Fibroblast of the aortic adventitia (primary cell): ENCODE data around the gene HSFX3. TPM values are rescaled to one million over a fixed set of nuclear protein-coding genes. Genes with fewer than 3 reads are reported as not detected.

Source experiments
- DNase-seq: peaks from one replicate; pipeline ENCODE4 v3.0.0-alpha.2; 2010; ENCODE audit warnings: low read depth
- H3K4me3 ChIP-seq: 2 replicates; pipeline ENCODE4 v1.5.1; 2011; ENCODE audit warnings: low read depth, mild to moderate bottlenecking, control low read depth, low read length, moderate library complexity
- total RNA-seq: library from RNA; depleted of rRNA; stranded (reverse); fragments of >200 nt; gene quantifications from 2 replicates; pipeline ENCODE4 v1.2.3, GENCODE V29; 2012; ENCODE audit warnings: low replicate concordance
- TF ChIP-seq, protein P1 (sequence below): IDR thresholded peaks from 2 replicates; pipeline ENCODE4 v1.5.1; 2011; ENCODE audit warnings: mild to moderate bottlenecking, low read length, control low read depth, inconsistent platforms; ENCODE audit not compliant: insufficient read depth

HSFX3 gene
- total RNA-seq, 1 donor, result not detected

DNA sequence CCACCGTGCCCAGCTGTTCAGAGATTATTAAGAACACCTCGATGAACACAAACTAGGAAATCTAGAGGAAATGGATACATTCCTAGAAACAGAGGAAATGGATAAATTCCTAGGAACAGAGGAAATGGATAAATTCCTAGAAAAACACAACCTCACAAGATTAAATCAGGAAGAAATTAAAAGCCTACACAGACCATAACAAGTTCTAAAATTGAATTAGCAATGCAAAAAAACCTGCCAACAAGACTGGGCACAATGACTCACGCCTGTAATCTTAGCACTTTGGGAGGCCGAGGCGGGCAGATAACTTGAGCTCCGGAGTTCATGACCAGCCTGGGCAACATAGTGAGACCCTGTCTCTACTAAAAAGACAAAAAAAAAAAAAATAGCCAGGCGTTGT, 31.5 kb downstream of the HSFX3 start:
- DNase-seq, result no peak
- TF ChIP-seq, protein P1, sequence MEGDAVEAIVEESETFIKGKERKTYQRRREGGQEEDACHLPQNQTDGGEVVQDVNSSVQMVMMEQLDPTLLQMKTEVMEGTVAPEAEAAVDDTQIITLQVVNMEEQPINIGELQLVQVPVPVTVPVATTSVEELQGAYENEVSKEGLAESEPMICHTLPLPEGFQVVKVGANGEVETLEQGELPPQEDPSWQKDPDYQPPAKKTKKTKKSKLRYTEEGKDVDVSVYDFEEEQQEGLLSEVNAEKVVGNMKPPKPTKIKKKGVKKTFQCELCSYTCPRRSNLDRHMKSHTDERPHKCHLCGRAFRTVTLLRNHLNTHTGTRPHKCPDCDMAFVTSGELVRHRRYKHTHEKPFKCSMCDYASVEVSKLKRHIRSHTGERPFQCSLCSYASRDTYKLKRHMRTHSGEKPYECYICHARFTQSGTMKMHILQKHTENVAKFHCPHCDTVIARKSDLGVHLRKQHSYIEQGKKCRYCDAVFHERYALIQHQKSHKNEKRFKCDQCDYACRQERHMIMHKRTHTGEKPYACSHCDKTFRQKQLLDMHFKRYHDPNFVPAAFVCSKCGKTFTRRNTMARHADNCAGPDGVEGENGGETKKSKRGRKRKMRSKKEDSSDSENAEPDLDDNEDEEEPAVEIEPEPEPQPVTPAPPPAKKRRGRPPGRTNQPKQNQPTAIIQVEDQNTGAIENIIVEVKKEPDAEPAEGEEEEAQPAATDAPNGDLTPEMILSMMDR, result no peak
- H3K4me3 ChIP-seq, result no peak overlapping the region

DNA sequence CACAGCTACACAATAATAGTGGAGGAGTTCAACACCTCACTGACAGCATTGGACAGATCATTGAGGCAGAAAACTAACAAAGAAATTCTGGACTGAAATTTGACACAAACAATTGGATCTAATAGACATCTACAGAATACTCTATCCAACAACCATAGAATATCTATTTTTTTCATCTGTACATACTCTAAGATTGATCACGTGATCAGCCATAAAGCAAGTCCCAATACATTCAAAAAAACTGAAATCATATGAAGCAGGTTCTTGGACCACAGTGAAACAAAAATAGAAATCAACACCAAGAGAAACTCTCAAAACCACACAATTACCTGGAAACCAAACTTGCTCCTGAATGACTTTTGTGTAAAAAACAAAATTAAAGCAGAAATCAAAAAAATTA, 32.4 kb downstream of the HSFX3 start:
- DNase-seq, result no peak
- TF ChIP-seq, protein P1, result no peak
- no peak overlapping the region for H3K4me3 ChIP-seq

DNA sequence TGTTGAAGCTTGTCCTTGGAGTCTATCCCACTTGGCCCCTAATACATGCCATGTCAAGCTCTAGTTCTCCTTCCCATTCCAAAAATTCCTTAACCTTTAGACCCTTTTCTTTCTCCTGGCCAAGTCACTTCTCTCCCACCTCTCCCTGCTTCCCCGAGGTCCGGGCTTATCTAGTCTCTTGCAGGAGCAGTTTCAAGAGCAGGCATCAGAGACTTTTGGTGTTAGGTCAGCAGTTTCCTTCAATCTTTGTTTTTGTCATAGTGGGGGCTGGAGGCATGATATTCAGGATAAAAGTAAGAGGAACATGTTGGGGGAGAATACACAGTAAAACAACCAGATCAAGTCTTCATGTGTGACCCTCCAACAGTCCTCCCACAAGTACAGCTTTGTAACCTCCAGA, 33.1 kb downstream of the HSFX3 start:
- no peak for DNase-seq
- TF ChIP-seq, protein P1, result no peak

DNA sequence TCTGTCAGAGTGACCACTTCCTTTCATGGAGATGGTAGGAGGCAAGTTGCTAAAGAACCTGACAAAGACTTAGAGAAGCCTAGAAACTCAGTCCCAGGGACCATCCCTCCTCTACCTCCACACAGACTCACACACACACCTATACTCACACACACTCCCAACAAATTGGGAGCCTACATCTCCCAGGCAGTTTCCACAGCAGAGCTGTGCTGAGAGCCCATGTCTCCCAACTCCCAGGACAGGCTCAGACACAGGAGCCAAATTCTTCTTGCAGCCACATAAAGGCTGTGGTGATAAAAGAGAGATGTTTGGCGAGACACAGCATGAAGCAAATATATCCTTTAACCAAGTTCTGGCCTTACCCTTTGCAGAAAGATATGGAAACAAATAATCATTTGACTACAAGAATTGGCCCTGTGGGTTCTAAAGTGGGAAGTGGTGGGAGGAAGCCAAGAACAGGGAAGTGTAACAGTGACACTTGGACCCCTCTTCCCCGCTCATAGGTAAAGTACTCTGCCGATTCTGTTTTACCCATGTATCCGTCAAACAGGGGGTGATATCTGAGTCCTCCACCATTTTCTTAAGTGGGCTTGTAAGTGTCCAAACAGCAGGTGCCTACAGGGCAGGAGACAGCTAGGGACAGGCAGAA, 33.6 kb downstream of the HSFX3 start:
- TF ChIP-seq, protein P1, result no peak
- DNase-seq, result no peak
- H3K4me3 ChIP-seq, result no peak overlapping the region

More for the DNA sequence above, 33.1 kb downstream of the HSFX3 start:
- H3K4me3 ChIP-seq, result no peak overlapping the region

DNA sequence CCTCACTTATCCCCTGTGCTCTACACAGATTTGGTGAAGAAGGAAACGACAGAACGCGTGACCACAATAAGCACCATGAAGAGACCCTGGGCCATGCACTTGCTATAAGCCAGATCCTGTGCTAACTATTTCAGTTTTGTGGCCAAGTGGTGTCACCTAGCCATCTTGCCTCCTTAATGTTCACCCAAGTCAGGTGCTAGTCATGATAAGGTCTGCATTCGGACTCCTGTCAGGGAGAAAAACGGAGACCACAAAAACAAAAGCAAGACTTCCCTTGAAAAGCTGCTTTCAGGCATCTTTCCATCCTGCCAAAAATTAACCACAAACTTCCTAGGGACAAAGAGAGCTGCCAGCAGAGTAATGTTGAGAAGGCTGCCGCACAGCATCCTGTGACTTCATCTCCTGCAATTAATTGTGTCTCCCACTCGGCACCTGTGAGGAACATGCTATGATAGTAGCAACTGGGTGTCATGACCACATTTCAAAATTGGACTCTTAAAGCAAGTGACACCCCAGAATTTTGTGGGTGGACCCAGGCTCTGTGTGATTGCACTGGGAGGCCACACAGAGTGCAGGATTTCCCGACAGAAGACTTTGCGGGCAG, 35.8 kb downstream of the HSFX3 start:
- no peak overlapping the region for H3K4me3 ChIP-seq
- TF ChIP-seq, protein P1, result no peak
- peak; percentile 49 for DNase-seq

DNA sequence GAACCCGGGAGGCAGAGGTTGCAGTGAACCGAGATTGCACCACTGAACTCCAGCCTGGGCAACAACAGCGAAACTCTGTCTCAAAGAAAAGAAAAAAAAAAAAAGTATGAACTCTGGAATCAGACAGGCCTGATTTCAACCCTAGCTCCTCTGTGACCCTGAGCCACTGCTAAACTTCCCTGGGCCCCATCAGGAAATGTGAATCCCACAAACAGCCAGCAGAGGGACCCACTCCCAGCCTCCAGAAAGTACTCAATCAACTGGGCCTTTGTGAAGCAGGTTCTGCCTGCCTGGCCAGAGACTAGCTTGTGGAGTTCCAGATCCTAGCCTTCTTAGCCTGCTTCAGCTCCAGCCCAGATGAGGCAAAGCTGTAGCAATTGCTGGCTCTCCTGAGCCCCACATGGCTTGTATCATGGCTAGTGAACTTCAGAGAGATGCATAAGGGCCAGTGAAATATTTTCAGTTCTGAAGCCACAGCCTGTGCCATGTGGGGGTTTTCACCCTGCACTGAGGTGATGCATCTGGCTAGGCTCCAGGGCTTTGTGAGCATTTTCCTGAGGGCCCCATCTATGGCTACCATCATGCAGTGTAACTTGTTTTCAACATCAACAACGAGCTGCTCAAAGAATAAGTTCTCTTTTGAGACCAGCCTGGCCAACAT, 37.4 kb downstream of the HSFX3 start:
- TF ChIP-seq, protein P1, result peak; percentile 70

More for the DNA sequence above, 37.4 kb downstream of the HSFX3 start:
- no peak overlapping the region for H3K4me3 ChIP-seq
- peak; percentile 57 for DNase-seq
